Measurements from ENCODE around the gene SLC8A2.
"Not testable (repeated sequence)": the region's sequence is repeated elsewhere in the genome, so short reads cannot be mapped to it uniquely, and the experiment has no call there.

Gene SLC8A2

DNA sequence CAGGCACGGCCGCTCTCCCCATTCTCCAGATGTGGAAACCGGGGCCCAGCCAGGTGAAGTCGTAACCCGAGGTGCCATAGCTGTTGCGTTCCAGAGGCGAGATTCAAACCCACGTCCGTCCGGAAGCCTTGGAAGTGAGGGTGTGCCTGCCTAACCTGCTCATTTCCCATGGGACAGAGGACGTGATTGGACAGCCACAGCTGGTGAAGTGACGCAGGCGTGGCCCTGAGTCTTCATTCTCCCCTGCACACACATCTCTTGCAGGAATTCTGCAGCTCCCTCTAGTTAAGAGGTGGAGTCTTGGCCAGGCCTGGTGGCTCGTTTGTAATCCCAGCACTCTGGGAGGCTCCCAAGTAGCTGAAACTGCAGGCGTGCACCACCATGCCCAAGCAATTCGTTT lies 69.2 kb downstream of the SLC8A2 start:
- FAIRE-seq (no peak), DNase-seq (ENCODE audit: insufficient read length, low spot score) (no peak)
- TF ChIP-seq POLR2A (IDR thresholded peaks at IDR 0.05; ENCODE audit: low read depth, low read length): no peak

DNA sequence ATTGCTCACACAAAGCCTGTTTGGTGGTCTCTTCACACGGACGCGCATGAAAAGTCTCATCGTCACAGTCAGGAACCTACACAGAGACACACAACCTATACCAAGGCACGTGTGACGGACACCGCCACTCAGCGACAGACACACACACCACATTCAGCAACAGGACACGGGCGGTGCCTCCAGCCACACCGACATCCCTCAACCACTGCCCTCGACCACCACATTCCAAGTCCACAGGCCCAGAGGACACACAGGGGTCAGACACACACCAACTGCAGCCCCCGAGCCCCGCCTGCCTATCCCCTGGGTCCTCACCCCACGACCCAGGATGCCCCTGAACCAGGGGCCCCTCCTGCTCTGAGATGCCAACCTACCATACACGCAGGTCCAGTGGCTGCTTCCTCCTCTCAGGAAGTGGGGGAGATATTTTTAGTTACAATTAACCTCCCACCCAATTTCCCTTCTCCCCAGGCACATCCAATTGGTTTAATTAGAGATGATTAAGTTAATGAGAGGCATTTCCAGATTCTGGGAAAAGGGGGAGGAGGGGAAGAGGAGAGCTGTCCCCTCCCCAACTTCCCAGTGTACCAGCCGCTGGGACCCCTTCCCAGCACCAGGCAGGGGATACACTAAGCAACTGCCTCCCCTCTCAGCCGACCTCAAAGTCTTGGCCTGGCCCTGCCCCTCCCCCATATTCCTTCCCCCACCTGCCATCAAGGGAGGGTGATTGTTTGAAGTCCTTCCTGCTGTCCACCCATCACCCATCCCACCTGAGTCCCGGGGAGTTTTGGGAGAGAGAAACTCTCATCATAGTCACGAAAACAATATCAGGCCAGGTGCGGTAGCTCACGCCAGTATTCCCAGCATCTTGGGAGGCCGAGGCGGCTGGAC lies 72.7 kb downstream of the SLC8A2 start:
- DNase-seq (ENCODE audit: insufficient read length, low spot score): no peak
- no peak for FAIRE-seq
- TF ChIP-seq POLR2A (IDR thresholded peaks at IDR 0.05; ENCODE audit: low read depth, low read length): no peak

- no peak for TF ChIP-seq POLR2A (IDR thresholded peaks at IDR 0.05; ENCODE audit: low read depth, low read length)
- DNase-seq (ENCODE audit: insufficient read length, low spot score) (peak; percentile 51), FAIRE-seq (no peak)
Measured at GRCh38 chr19:47391510-47392223, 80.0 kb downstream of the SLC8A2 start.

DNA sequence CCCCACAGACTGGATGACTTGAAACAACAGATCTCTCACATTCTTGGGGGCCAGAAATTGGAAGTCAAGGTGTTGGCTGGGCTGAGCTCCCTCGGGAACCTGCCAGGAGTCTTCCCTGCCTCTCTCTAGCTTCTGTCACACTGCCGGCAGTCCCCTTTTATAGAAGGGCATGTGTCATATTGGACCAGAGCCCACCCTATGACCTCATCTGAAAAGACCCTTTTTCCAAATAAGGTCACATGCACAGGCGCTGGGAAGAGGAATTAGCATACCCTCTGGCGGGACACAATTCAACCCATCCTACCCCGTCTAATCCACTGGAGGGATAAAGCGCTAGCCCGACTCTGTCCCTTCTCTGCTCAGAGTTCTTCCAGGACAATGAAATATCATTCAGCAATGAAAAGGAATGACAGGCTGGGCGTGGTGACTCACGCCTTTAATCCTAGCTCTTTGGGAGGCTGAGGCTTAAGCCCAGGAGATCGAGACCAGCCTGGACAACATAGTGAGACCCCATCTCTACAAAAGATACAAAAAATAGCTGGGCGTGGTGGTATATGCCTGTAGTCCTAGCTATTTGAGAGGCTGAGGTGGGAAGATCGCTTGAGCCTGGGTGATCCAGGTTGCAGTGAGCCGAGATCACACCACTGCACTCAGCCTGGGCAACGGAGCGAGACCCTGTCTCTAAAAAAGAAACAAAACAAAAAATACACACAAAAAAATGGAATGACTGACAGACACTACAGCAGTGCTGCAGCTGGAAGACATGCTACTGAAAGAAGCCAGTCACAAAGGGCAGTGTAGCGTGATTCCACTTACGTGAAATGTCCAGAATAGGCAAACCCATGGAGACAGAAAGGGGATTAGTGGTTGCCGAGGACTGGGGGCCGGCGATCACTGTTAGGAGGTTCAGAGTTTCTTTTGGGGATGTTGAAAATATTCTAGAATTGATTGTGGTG lies 80.9 kb downstream of the SLC8A2 start:
- no peak for DNase-seq (ENCODE audit: insufficient read length, low spot score)

GRCh38 chr19:47389150-47389556 lies 82.5 kb downstream of the SLC8A2 start:
- no peak for TF ChIP-seq POLR2A (IDR thresholded peaks at IDR 0.05; ENCODE audit: low read depth, low read length)
- FAIRE-seq: no peak

More for the DNA sequence above, 80.9 kb downstream of the SLC8A2 start:
- no peak for FAIRE-seq
- no peak for TF ChIP-seq POLR2A (IDR thresholded peaks at IDR 0.05; ENCODE audit: low read depth, low read length)

DNA sequence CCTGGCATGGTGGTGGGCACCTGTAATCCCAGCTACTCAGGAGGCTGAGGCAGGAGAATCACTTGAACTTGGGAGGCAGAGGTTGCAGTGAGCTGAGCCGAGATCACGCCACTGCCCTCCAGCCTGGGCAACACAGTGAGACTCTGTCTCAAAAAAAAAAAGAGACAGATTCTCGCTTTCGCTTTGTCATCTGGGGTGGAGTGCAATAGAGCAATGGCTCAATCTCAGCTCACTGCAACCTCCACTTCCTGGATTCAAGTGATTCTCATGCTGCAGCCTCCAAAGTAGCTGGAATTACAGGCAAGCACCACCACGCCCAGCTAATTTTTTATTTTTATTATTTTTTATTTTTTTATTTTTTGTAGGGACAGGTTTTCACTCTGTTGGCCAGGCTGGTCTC lies 83.0 kb downstream of the SLC8A2 start:
- FAIRE-seq; DNase-seq (ENCODE audit: insufficient read length, low spot score): not testable (repeated sequence)

More at GRCh38 chr19:47389150-47389556, 82.5 kb downstream of the SLC8A2 start:
- DNase-seq (ENCODE audit: insufficient read length, low spot score): no peak

DNA sequence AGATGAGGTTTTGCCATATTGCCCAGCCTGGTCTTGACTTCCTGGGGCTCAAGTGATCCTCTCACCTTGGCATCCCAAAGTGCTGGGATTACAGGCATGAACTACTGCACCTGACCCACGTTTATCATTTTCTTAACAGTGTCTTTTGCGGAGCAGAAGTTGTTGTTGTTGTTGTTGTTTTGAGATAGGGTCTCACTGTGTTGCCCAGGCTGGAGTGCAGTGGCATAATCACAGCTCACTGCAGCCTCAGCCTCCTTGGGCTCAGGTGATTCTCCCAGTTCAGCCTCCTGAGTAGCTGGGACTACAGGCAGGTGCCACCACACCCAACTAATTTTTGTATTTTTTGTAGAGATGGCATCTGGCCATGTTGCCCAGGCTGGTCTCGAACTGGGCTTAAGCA lies 84.1 kb downstream of the SLC8A2 start:
- not testable (repeated sequence) for FAIRE-seq

GRCh38 chr19:47386582-47386981 lies 85.1 kb downstream of the SLC8A2 start:
- not testable (repeated sequence) for DNase-seq (ENCODE audit: insufficient read length, low spot score); FAIRE-seq

More for the DNA sequence above, 84.1 kb downstream of the SLC8A2 start:
- not testable (repeated sequence) for DNase-seq (ENCODE audit: insufficient read length, low spot score)

GRCh38 chr19:47384533-47384932 lies 87.2 kb downstream of the SLC8A2 start:
- FAIRE-seq: not testable (repeated sequence)

DNA sequence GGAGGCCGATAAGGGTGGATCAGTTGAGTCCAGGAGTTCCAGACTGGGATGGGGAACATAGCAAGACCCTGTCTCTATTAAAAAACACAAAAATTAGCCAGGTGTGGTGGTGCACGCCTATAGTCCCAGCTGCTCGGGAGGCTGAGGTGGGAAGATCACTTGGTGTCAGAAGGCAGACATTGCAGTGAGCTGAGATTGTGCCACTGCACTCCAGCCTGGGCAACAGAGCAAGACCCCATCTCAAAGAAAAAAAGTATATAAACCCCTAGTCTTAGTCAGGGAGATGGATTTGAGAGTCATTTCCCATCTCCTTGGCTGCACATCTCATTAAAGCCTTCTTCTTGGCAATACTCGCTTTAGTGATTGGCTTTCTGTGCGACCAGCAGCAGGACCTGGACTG lies 87.8 kb downstream of the SLC8A2 start:
- not testable (repeated sequence) for FAIRE-seq

More at GRCh38 chr19:47384533-47384932, 87.2 kb downstream of the SLC8A2 start:
- not testable (repeated sequence) for DNase-seq (ENCODE audit: insufficient read length, low spot score)

GRCh38 chr19:47381653-47382279 lies 89.9 kb downstream of the SLC8A2 start:
- no peak for FAIRE-seq
- no peak for TF ChIP-seq POLR2A (IDR thresholded peaks at IDR 0.05; ENCODE audit: low read depth, low read length)
- DNase-seq (ENCODE audit: insufficient read length, low spot score): no peak

More for the DNA sequence above, 87.8 kb downstream of the SLC8A2 start:
- not testable (repeated sequence) for DNase-seq (ENCODE audit: insufficient read length, low spot score)

- TF ChIP-seq POLR2A (IDR thresholded peaks at IDR 0.05; ENCODE audit: low read depth, low read length): no peak
- FAIRE-seq: no peak
- DNase-seq (ENCODE audit: insufficient read length, low spot score): no peak
Measured at GRCh38 chr19:47381121-47381520, 90.6 kb downstream of the SLC8A2 start.

DNA sequence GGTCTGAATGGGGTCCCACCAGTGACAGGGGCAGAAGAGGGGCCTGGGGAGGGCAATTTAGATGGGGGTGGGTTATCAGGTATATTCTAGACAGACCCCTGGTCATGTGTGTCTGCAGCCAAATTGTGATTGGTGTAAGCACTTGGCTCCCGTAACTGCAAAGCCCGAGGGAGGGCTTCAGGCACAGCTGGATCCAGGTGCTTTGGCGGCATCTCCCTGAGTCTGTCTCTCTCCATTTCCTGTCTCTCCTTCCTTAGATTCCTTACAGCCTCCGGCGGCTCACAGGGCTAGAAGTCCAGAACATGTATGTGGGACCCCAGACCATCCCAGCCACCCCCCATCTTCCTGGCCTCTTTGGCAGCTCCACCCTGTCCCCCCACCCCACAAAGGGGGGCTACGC lies 91.1 kb downstream of the SLC8A2 start:
- FAIRE-seq (no peak), DNase-seq (ENCODE audit: insufficient read length, low spot score) (no peak)
- no peak for TF ChIP-seq POLR2A (IDR thresholded peaks at IDR 0.05; ENCODE audit: low read depth, low read length)
